ENCODE data around the gene TMEM273. TPM values are rescaled to one million over a fixed set of nuclear protein-coding genes. Genes with fewer than 3 reads are reported as not detected.

Gene TMEM273
- total RNA-seq, result 0.34 TPM in 1 of 2 replicates, not detected in the other

GRCh38 chr10:49187950-49188761, at the start of gene TMEM273:
TSS of gene TMEM273 (minus strand) at chr10:49188391. CDS start at chr10:49188336, 55 bp downstream.

GRCh38 chr10:49133706-49134248, 54.4 kb downstream of the TMEM273 start, which contains the start of gene FAM170B:
TSS of gene FAM170B (minus strand) at chr10:49134021. CDS start at chr10:49133918, 103 bp downstream.

GRCh38 chr10:49115015-49115795, 73.0 kb downstream of the TMEM273 start, which contains the start of gene VSTM4:
TSS of gene VSTM4 (minus strand) at chr10:49115522. CDS start at chr10:49115485, 37 bp downstream.

Other genes with a start within 250 kb of the TMEM273 start
- gene LRRC18, start 248.6 kb downstream of the TMEM273 start, total RNA-seq, result not detected in 2 replicates
- gene VSTM4, start 72.9 kb downstream of the TMEM273 start, total RNA-seq, result not detected in 2 replicates
- not detected in 2 replicates for gene FAM170B, start 54.4 kb downstream of the TMEM273 start, total RNA-seq
- not detected in 2 replicates for gene C10orf71, start 110.8 kb upstream of the TMEM273 start, total RNA-seq
- gene DRGX, start 207.7 kb upstream of the TMEM273 start, total RNA-seq, result not detected in 2 replicates

Data from nasal cavity respiratory epithelium epithelial cell of viscerocranial mucosa (primary cell).